ENCODE data around the gene MAPK12. TPM values are rescaled to one million over a fixed set of nuclear protein-coding genes. Genes with fewer than 3 reads are reported as not detected.

MAPK12 gene
- total RNA-seq, 1 experiment from 2014 or later: 24.9 TPM

DNA sequence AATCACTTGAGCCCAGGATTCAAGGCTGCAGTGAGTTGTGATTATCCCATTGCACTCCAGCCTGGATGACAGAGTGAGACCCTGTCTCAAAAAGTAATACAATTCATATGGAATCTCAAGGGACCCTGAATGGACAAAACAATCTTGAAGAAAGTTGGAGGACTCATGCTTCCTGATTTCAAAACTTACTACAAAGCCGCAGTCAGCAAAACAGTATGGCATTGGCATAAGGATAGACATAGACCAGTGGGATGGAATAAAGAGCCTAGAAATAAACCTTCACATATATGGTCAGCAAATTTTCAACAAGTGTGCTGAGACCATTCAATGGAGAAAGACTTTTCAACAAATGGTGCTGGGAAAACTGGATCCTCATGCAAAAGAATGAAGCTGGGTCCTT lies 58.2 kb downstream of the MAPK12 start:
- DNase-seq (ENCODE audit: unreplicated experiment): no peak
- no TSS peak for BruUV-seq (replicated peaks)
- intact Hi-C loops (cut with micrococcal nuclease): no loop called here
- TF ChIP-seq CTCF (IDR thresholded peaks at IDR 0.05; ENCODE audit: unreplicated experiment): no peak
- H3K27ac Mint-ChIP-seq (ENCODE audit: low read depth, unreplicated experiment): no peak overlapping the region
- CTCF ChIA-PET: interaction anchor here (0.6 to 1.7 kb wide), 4 partner anchors 8 to 151 kb away, joined by 4 to 6 read pairs (median 4); no protein-coding TSS in a partner anchor
- no peaks in the 10 kb centered on the region for H3K27me3 Mint-ChIP-seq (ENCODE audit: insufficient read depth, unreplicated experiment)
- no peak overlapping the region for H3K4me3 Mint-ChIP-seq (ENCODE audit: unreplicated experiment)
- peaks cover 57% of the 10 kb centered on the region for H3K36me3 Mint-ChIP-seq (ENCODE audit: insufficient read depth, unreplicated experiment)
- POLR2A ChIA-PET: interaction anchor here (0.9 to 1.4 kb wide), 2 partner anchors 13 to 17 kb away, joined by 3 to 7 read pairs; no protein-coding TSS in a partner anchor
- no peaks in the 10 kb centered on the region for H3K4me1 Mint-ChIP-seq (ENCODE audit: insufficient read depth, unreplicated experiment)
- H3K9me3 Mint-ChIP-seq (ENCODE audit: unreplicated experiment): no peaks in the 10 kb centered on the region

Other genes with a start within 250 kb of the MAPK12 start
- gene IL17REL, start 248.9 kb downstream of the MAPK12 start, total RNA-seq (2022): not detected in 2 replicates
- gene TTLL8, start 203.4 kb downstream of the MAPK12 start, total RNA-seq (2022): not detected in 2 replicates
- not detected in 2 replicates for gene MLC1, start 176.3 kb downstream of the MAPK12 start, total RNA-seq (2022)
- gene MOV10L1, start 171.7 kb downstream of the MAPK12 start, total RNA-seq (2022): not detected in 2 replicates
- gene PANX2, start 91.0 kb downstream of the MAPK12 start, total RNA-seq (2022): 0.77 and 2.7 TPM in 2 replicates
- gene TRABD, start 75.8 kb downstream of the MAPK12 start, total RNA-seq (2022): 60.6 and 63.8 TPM in 2 replicates
- 16.1 and 21.9 TPM in 2 replicates for gene SELENOO, start 60.7 kb downstream of the MAPK12 start, total RNA-seq (2022)
- 27.6 and 27.9 TPM in 2 replicates for gene TUBGCP6, start 16.7 kb downstream of the MAPK12 start, total RNA-seq (2022)
- gene HDAC10, start 10.4 kb downstream of the MAPK12 start, total RNA-seq (2022): 27.5 and 29.2 TPM in 2 replicates
- 10.4 and 11.9 TPM in 2 replicates for gene MAPK11, start 8.7 kb upstream of the MAPK12 start, total RNA-seq (2022)
- gene PLXNB2, start 46.0 kb upstream of the MAPK12 start, total RNA-seq (2022): 199 and 200 TPM in 2 replicates
- gene DENND6B, start 65.3 kb upstream of the MAPK12 start, total RNA-seq (2022): 4.0 and 5.5 TPM in 2 replicates
- 28.4 and 30.1 TPM in 2 replicates for gene PPP6R2, start 81.6 kb upstream of the MAPK12 start, total RNA-seq (2022)
- gene SBF1, start 213.4 kb upstream of the MAPK12 start, total RNA-seq (2022): 82.1 and 106 TPM in 2 replicates
- 35.4 and 39.7 TPM in 2 replicates for gene ADM2, start 219.9 kb upstream of the MAPK12 start, total RNA-seq (2022)
- gene MIOX, start 225.2 kb upstream of the MAPK12 start, total RNA-seq (2022): 0.63 and 1.6 TPM in 2 replicates
- gene LMF2, start 246.0 kb upstream of the MAPK12 start, total RNA-seq (2022): 49.4 and 50.9 TPM in 2 replicates
- 31.6 and 39.8 TPM in 2 replicates for gene NCAPH2, start 246.5 kb upstream of the MAPK12 start, total RNA-seq (2022)